HEK293T (cell line): ENCODE measurements around the gene SPDL1.

ENCODE experiments used
- ARNT ChIP-seq: fragments of 450-650 bp; IDR thresholded peaks from 2 replicates; pipeline ENCODE4 v1.6.1; 2017; ENCODE audit warnings: mild to moderate bottlenecking
- BHLHE40 ChIP-seq: fragments of 450-650 bp; IDR thresholded peaks from 2 replicates; pipeline ENCODE4 v1.6.1; 2016; ENCODE audit warnings: mild to moderate bottlenecking, moderate library complexity, borderline replicate concordance
- ELF4 ChIP-seq: fragments of 450-650 bp; IDR thresholded peaks from 2 replicates; pipeline ENCODE4 v1.6.1; 2017; ENCODE audit warnings: antibody characterized with exemption
- FOXA1 ChIP-seq: fragments of 450-650 bp; IDR thresholded peaks from 2 replicates; pipeline ENCODE4 v1.6.1; 2016; ENCODE audit warnings: mild to moderate bottlenecking
- FOXM1 ChIP-seq: fragments of 450-650 bp; IDR thresholded peaks from 2 replicates; pipeline ENCODE4 v1.6.1; 2017; ENCODE audit warnings: mild to moderate bottlenecking, borderline replicate concordance
- L3MBTL2 ChIP-seq: fragments of 450-650 bp; conservative IDR thresholded peaks from 2 replicates; pipeline ENCODE4 v1.6.1; 2016; ENCODE audit warnings: mild to moderate bottlenecking
- LEF1 ChIP-seq: fragments of 450-650 bp; IDR thresholded peaks from 2 replicates; pipeline ENCODE4 v1.6.1; 2017; ENCODE audit warnings: mild to moderate bottlenecking, borderline replicate concordance
- ZNF384 ChIP-seq: fragments of 450-650 bp; IDR thresholded peaks from 2 replicates; pipeline ENCODE4 v1.6.1; 2016

DNA sequence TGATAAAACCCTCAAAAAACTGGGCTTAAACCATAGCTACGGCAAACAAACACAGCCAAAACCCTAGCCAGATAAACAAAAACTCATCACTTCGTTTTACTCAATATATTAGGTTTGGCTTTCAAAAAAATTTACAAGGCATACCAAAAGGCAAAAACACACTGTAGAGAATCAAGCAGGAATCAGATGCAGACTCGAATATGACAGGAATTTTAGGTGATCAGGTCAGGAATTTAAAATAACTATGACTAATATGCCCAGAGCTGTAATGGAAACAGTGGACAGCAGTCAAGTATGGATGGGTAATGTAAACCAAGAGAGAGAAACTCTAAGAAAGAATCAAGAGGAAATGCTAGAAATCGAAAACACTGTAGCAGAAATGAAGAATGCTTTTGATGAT lies 27.0 kb downstream of the SPDL1 start:
- TF ChIP-seq BHLHE40 (no peak), ZNF384 (no peak), FOXM1 (no peak), L3MBTL2 (no peak), LEF1 (no peak), ARNT (no peak), FOXA1 (no peak), ELF4 (no peak)
